Liver (tissue), 9 donors: ENCODE results near the gene FILIP1L. TPM values are rescaled to one million over a fixed set of nuclear protein-coding genes. Genes with fewer than 3 reads are reported as not detected.

Experiments used
- DNase-seq: peaks from one replicate; pipeline ENCODE4 v3.0.0-alpha.2; 2017; ENCODE audit warnings: low spot score
- H3K27ac ChIP-seq, 2 donors: one replicate each; pipeline ENCODE4 v1.7.0; 2013; ENCODE audit warnings: inconsistent platforms in 2 of 2, low read length in 2 of 2, control low read depth in 1 of 2, low read depth in 1 of 2, mild to moderate bottlenecking in 1 of 2
- H3K27me3 ChIP-seq, 4 donors: one replicate each; pipeline versions ENCODE4 v1.6.1 to v1.7.0; 2013; ENCODE audit warnings: low read length in 3 of 4, inconsistent platforms in 1 of 4, mild to moderate bottlenecking in 1 of 4, moderate library complexity in 1 of 4; ENCODE audit not compliant: control insufficient read depth in 4 of 4, insufficient read depth in 4 of 4
- H3K36me3 ChIP-seq, 4 donors: one replicate each; pipeline versions ENCODE4 v1.6.1 to v1.7.0; 2013; ENCODE audit warnings: low read length in 3 of 4, mild to moderate bottlenecking in 3 of 4, low read depth in 1 of 4, moderate library complexity in 1 of 4; ENCODE audit not compliant: control insufficient read depth in 4 of 4, insufficient read depth in 3 of 4
- H3K4me1 ChIP-seq, 4 donors: one replicate each; pipeline versions ENCODE4 v1.6.1 to v1.7.0; 2013; ENCODE audit warnings: low read length in 3 of 4, mild to moderate bottlenecking in 3 of 4, moderate library complexity in 1 of 4; ENCODE audit not compliant: control insufficient read depth in 4 of 4, insufficient read depth in 4 of 4
- H3K4me3 ChIP-seq, 3 donors: one replicate each; pipeline versions ENCODE4 v1.6.1 to v1.7.0; 2013; ENCODE audit warnings: low read length in 3 of 3, control low read depth in 1 of 3, low read depth in 1 of 3, mild to moderate bottlenecking in 1 of 3
- H3K9ac ChIP-seq, 2 donors: one replicate each; pipeline ENCODE4 v1.7.0; 2013; ENCODE audit warnings: low read length in 2 of 2, mild to moderate bottlenecking in 2 of 2, moderate library complexity in 2 of 2, control low read depth in 1 of 2, low read depth in 1 of 2
- H3K9me3 ChIP-seq, 4 donors: one replicate each; pipeline versions ENCODE4 v1.6.1 to v1.7.0; 2013; ENCODE audit warnings: low read length in 3 of 4; ENCODE audit not compliant: control insufficient read depth in 4 of 4
- EGR1 ChIP-seq, 2 donors: IDR thresholded peaks; 2 replicates each; pipeline ENCODE4 v1.6.1; 2016 to 2018; ENCODE audit warnings: antibody characterized with exemption in 2 of 2, low read depth in 2 of 2
- GABPA ChIP-seq, 2 donors: IDR thresholded peaks in 1 of 2; conservative IDR thresholded peaks in 1 of 2; 2 replicates each; pipeline ENCODE4 v1.6.1; 2016; ENCODE audit warnings: antibody characterized with exemption in 2 of 2, mild to moderate bottlenecking in 1 of 2, moderate library complexity in 1 of 2
- HNF4G ChIP-seq: IDR thresholded peaks from 2 replicates; pipeline ENCODE4 v1.6.1; 2016; ENCODE audit warnings: antibody characterized with exemption
- NR2F2 ChIP-seq: IDR thresholded peaks from 2 replicates; pipeline ENCODE4 v1.6.1; 2016; ENCODE audit warnings: antibody characterized with exemption
- RAD21 ChIP-seq, 2 donors: IDR thresholded peaks; 2 replicates each; pipeline ENCODE4 v1.6.1; 2016; ENCODE audit warnings: antibody characterized with exemption in 2 of 2, mild to moderate bottlenecking in 2 of 2
- RXRA ChIP-seq, 2 donors: IDR thresholded peaks; 2 replicates each; pipeline ENCODE4 v1.6.1; 2017 to 2018; ENCODE audit warnings: antibody characterized with exemption in 2 of 2, mild to moderate bottlenecking in 1 of 2
- TAF1 ChIP-seq: conservative IDR thresholded peaks from 2 replicates; pipeline ENCODE4 v1.6.1; 2016; ENCODE audit warnings: antibody characterized with exemption, mild to moderate bottlenecking
- YY1 ChIP-seq: IDR thresholded peaks from 2 replicates; pipeline ENCODE4 v1.6.1; 2016; ENCODE audit warnings: antibody characterized with exemption, mild to moderate bottlenecking
- polyA plus RNA-seq, 2 donors: library from polyadenylated mRNA; stranded (reverse) in 1 of 2; unstranded in 1 of 2; fragments of 200-250 nt in 1 of 2; fragments of >200 nt in 1 of 2; fragmentation: Nextera tagmentation in 1 of 2; extraction: Ambion mirVana in 1 of 2; gene quantifications; one replicate each; pipeline versions ENCODE4 v1.2.1 to v1.2.3, GENCODE V29; 2013 to 2015
- total RNA-seq, 2 donors: library from RNA; depleted of rRNA; stranded (reverse); fragments of >200 nt; gene quantifications; one replicate each; pipeline ENCODE4 v1.2.3, GENCODE V29; 2014
- TF ChIP-seq, protein P1 (sequence below): fragments of 150-350 bp; IDR thresholded peaks from 2 replicates; pipeline ENCODE4 v1.5.1; 2017; ENCODE audit warnings: improper control_type of control experiment, low read depth, low read length; ENCODE audit not compliant: missing input control
- TF ChIP-seq, protein P2 (sequence below): IDR thresholded peaks from 2 replicates; pipeline ENCODE4 v1.6.1; 2016; ENCODE audit warnings: antibody characterized with exemption
- TF ChIP-seq, protein P3 (sequence below): IDR thresholded peaks from 2 replicates; pipeline ENCODE4 v1.6.1; 2016; ENCODE audit warnings: antibody characterized with exemption, mild to moderate bottlenecking
- TF ChIP-seq, protein P4 (sequence below): IDR thresholded peaks from 2 replicates; pipeline ENCODE4 v1.6.1; 2016; ENCODE audit warnings: antibody characterized with exemption
- TF ChIP-seq, protein P5 (sequence below): IDR thresholded peaks from 2 replicates; pipeline ENCODE4 v1.6.1; 2016; ENCODE audit warnings: antibody characterized with exemption
- donor health status: healthy.
- donor health status: healthy.
- donor health status: healthy.
- donor health status: healthy.
- donor health status: healthy.

FILIP1L gene
- total and polyA plus RNA-seq, 4 donors, result 1.4 to 6.5 (median 1.9) TPM

DNA sequence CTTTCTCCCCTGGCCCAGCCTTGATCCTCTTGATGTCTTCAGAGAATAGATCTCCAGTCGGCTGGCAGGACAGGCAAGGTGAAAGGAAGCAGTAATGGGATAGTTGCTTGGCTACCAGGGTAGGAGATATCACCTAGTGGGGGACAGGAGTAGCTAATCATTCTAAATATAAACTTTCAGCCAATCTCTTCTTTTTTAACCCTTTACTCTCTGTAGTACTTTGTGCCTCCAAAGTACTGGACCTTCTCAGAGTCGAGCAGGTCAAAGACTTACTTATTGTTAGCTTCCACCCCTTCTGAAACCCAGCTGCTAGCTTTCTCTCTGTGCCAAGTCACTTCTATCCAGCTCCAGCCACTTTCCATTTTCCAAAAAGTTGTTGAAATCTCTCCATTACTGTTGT, 43.4 kb upstream of the FILIP1L start (continued):
- TF ChIP-seq, protein P1, sequence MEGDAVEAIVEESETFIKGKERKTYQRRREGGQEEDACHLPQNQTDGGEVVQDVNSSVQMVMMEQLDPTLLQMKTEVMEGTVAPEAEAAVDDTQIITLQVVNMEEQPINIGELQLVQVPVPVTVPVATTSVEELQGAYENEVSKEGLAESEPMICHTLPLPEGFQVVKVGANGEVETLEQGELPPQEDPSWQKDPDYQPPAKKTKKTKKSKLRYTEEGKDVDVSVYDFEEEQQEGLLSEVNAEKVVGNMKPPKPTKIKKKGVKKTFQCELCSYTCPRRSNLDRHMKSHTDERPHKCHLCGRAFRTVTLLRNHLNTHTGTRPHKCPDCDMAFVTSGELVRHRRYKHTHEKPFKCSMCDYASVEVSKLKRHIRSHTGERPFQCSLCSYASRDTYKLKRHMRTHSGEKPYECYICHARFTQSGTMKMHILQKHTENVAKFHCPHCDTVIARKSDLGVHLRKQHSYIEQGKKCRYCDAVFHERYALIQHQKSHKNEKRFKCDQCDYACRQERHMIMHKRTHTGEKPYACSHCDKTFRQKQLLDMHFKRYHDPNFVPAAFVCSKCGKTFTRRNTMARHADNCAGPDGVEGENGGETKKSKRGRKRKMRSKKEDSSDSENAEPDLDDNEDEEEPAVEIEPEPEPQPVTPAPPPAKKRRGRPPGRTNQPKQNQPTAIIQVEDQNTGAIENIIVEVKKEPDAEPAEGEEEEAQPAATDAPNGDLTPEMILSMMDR, result no peak
- TF ChIP-seq YY1, result no peak
- TF ChIP-seq, protein P2, sequence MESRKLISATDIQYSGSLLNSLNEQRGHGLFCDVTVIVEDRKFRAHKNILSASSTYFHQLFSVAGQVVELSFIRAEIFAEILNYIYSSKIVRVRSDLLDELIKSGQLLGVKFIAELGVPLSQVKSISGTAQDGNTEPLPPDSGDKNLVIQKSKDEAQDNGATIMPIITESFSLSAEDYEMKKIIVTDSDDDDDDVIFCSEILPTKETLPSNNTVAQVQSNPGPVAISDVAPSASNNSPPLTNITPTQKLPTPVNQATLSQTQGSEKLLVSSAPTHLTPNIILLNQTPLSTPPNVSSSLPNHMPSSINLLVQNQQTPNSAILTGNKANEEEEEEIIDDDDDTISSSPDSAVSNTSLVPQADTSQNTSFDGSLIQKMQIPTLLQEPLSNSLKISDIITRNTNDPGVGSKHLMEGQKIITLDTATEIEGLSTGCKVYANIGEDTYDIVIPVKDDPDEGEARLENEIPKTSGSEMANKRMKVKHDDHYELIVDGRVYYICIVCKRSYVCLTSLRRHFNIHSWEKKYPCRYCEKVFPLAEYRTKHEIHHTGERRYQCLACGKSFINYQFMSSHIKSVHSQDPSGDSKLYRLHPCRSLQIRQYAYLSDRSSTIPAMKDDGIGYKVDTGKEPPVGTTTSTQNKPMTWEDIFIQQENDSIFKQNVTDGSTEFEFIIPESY, result no peak
- TF ChIP-seq RXRA (IDR thresholded peaks at IDR 0.05), result no peak
- no peak for TF ChIP-seq NR2F2

DNA sequence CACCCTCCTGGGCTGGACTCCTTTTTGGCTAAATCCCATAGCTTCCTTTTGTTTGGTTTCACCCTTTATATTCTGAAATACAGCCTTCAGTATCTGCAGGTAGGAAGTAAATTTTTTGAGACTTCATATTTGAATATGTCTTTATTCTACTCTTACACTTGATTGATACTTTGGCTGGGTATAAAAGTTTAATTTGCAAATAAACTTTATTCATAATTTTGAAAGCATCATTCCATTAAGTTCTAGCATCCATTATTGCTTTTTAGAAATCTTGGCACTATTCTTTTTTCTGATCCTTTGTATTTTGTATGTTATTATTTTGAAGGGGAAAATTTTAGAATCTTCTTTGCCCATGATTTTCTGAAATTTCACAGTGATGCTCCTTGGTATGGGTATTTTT, 41.3 kb upstream of the FILIP1L start:
- peaks cover 0 to 8% (median 5%) of the 10 kb centered on the region in 4 donors for H3K4me1 ChIP-seq
- peaks cover 0 to 2% (median 0%) of the 10 kb centered on the region in 4 donors for H3K36me3 ChIP-seq
- H3K9ac ChIP-seq, result no peak overlapping the region
- DNase-seq, result no peak
- TF ChIP-seq TAF1, result no peak
- no peak for TF ChIP-seq RAD21 (IDR thresholded peaks at IDR 0.05)
- TF ChIP-seq, protein P3, sequence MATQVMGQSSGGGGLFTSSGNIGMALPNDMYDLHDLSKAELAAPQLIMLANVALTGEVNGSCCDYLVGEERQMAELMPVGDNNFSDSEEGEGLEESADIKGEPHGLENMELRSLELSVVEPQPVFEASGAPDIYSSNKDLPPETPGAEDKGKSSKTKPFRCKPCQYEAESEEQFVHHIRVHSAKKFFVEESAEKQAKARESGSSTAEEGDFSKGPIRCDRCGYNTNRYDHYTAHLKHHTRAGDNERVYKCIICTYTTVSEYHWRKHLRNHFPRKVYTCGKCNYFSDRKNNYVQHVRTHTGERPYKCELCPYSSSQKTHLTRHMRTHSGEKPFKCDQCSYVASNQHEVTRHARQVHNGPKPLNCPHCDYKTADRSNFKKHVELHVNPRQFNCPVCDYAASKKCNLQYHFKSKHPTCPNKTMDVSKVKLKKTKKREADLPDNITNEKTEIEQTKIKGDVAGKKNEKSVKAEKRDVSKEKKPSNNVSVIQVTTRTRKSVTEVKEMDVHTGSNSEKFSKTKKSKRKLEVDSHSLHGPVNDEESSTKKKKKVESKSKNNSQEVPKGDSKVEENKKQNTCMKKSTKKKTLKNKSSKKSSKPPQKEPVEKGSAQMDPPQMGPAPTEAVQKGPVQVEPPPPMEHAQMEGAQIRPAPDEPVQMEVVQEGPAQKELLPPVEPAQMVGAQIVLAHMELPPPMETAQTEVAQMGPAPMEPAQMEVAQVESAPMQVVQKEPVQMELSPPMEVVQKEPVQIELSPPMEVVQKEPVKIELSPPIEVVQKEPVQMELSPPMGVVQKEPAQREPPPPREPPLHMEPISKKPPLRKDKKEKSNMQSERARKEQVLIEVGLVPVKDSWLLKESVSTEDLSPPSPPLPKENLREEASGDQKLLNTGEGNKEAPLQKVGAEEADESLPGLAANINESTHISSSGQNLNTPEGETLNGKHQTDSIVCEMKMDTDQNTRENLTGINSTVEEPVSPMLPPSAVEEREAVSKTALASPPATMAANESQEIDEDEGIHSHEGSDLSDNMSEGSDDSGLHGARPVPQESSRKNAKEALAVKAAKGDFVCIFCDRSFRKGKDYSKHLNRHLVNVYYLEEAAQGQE, result no peak
- H3K27me3 ChIP-seq, result no peaks in the 10 kb centered on the region
- H3K9me3 ChIP-seq, result peaks cover 0 to 6% (median under 1%) of the 10 kb centered on the region in 4 donors
- no peak overlapping the region for H3K27ac ChIP-seq
- no peak overlapping the region for H3K4me3 ChIP-seq

DNA sequence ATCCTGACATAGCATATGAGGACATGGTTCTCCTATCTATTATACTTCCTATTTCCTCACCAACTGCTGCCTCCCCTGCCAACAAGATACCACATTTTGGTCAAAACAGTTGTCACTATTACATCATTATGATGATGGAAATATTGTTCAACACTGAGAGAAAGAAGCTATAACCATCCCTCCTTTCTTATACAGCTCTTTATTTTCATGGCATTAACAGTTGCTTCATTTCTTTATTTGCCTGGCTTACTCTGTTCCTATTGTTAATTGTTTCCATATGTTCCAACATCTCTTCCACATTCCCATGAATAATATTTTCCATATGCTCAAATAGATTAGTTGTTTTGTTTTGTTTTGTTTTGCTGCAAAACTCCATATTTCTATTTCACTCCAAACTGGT, 40.8 kb upstream of the FILIP1L start:
- no peak overlapping the region for H3K9ac ChIP-seq
- no peaks in the 10 kb centered on the region for H3K27me3 ChIP-seq
- peaks cover 0 to 8% (median 5%) of the 10 kb centered on the region in 4 donors for H3K4me1 ChIP-seq

More for the DNA sequence above, 40.8 kb upstream of the FILIP1L start:
- H3K4me3 ChIP-seq, result no peak overlapping the region
- no peak overlapping the region for H3K27ac ChIP-seq
- peaks cover 0 to 6% (median under 1%) of the 10 kb centered on the region in 4 donors for H3K9me3 ChIP-seq
- DNase-seq, result no peak
- TF ChIP-seq HNF4G (no peak), RXRA (IDR thresholded peaks at IDR 0.05) (no peak), RAD21 (IDR thresholded peaks at IDR 0.05) (no peak), GABPA (IDR thresholded peaks at IDR 0.05 in 1 of 2, conservative IDR thresholded peaks at IDR 0.05 in 1 of 2) (no peak), EGR1 (IDR thresholded peaks at IDR 0.05; ENCODE audit: low read depth in 2 of 2) (no peak)
- TF ChIP-seq, protein P4, sequence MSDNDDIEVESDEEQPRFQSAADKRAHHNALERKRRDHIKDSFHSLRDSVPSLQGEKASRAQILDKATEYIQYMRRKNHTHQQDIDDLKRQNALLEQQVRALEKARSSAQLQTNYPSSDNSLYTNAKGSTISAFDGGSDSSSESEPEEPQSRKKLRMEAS, result no peak
- TF ChIP-seq, protein P5, sequence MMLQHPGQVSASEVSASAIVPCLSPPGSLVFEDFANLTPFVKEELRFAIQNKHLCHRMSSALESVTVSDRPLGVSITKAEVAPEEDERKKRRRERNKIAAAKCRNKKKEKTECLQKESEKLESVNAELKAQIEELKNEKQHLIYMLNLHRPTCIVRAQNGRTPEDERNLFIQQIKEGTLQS, result no peak
- TF ChIP-seq, protein P2, result no peak
- H3K36me3 ChIP-seq, result peaks cover 0 to 2% (median 0%) of the 10 kb centered on the region in 4 donors
